Testis (tissue), 3 donors: ENCODE data around the gene LSM12. TPM values are rescaled to one million over a fixed set of nuclear protein-coding genes. Genes with fewer than 3 reads are reported as not detected.

ENCODE experiments used
- DNase-seq: peaks from one replicate; pipeline ENCODE4 v3.0.0-alpha.2; 2019
- H3K27ac ChIP-seq, 2 donors: fragments of 200-600 bp; sonication (generic); one replicate each; pipeline ENCODE4 v1.5.1; 2019
- H3K27me3 ChIP-seq: fragments of 200-600 bp; sonication (generic); one replicate; pipeline ENCODE4 v1.5.1; 2019
- H3K36me3 ChIP-seq: fragments of 200-600 bp; sonication (generic); one replicate; pipeline ENCODE4 v1.5.1; 2017; ENCODE audit warnings: low read depth; ENCODE audit errors: missing control alignments
- H3K4me1 ChIP-seq: fragments of 200-600 bp; sonication (generic); one replicate; pipeline ENCODE4 v1.5.1; 2019
- H3K4me3 ChIP-seq, 2 donors: fragments of 200-600 bp; sonication (generic); one replicate each; pipeline ENCODE4 v1.5.1; 2017 to 2019
- H3K9me3 ChIP-seq: fragments of 200-600 bp; sonication (generic); one replicate; pipeline ENCODE4 v1.5.1; 2017
- CTCF ChIP-seq, 3 experiments: fragments of 450-650 bp in 2 of 3; fragments of 200-600 bp in 1 of 3; sonication (generic) in 1 of 3; IDR thresholded peaks; one replicate each; pipeline ENCODE4 v1.5.1; 2016 to 2019; ENCODE audit warnings: antibody characterized with exemption in 3 of 3, mild to moderate bottlenecking in 2 of 3, moderate library complexity in 1 of 3
- POLR2A ChIP-seq: fragments of 450-650 bp; IDR thresholded peaks from one replicate; pipeline ENCODE4 v1.6.1; 2017; ENCODE audit warnings: antibody characterized with exemption, mild to moderate bottlenecking, moderate library complexity
- WGBS, 2 donors: methylation state at CpG; one replicate each; pipeline ENCODE4 v1.1.5; 2018; 5-methylcytosine and 5-hydroxymethylcytosine counted together
- intact Hi-C: fragments of 100-400 bp; cut with DNase I; formaldehyde crosslinking; loops from one replicate; pipeline ENCODE4 v1.15.1; 2023; ENCODE audit warnings: low total_unique reads
- polyA plus RNA-seq: library from polyadenylated mRNA; stranded (reverse); fragments of 350-450 nt; fragmentation: Illumina TruSeq; extraction: RNeasy Lipid Tissue Mini Kit (QIAGEN cat#74804); gene quantifications from one replicate; pipeline ENCODE4 v1.2.3, GENCODE V29; 2014; ENCODE audit warnings: low read depth, low replicate concordance; ENCODE audit not compliant: insufficient read depth
- small RNA-seq, 2 donors: library from RNA; depleted of rRNA; stranded (forward); fragments of <200 nt; gene quantifications; one replicate each; pipeline ENCODE3, GENCODE V24; 2016
- total RNA-seq, 2 donors: library from RNA; depleted of rRNA; stranded (reverse); fragments of >200 nt; gene quantifications; one replicate each; pipeline ENCODE4 v1.2.3, GENCODE V29; 2016

The LSM12 gene
- total and polyA plus RNA-seq, 3 donors from 2014 or later: 52.7 to 74.4 (median 57.6) TPM

- Histone ChIP-seq H3K4me1 (no peaks in the 10 kb centered on the region), H3K4me3 (no peak overlapping the region)
Observed at GRCh38 chr17:43987131-43988021, 79.1 kb downstream of the LSM12 start.

GRCh38 chr17:43986225-43986981 lies 80.1 kb downstream of the LSM12 start:
- TF ChIP-seq POLR2A (no peak), CTCF (IDR thresholded peaks at IDR 0.05) (no peak)
- no peaks in the 10 kb centered on the region for H3K36me3 ChIP-seq
- no peaks in the 10 kb centered on the region for H3K4me1 ChIP-seq
- no peak overlapping the region for H3K27ac ChIP-seq
- intact Hi-C loops: no loop called here
- H3K27me3 ChIP-seq: no peaks in the 10 kb centered on the region
- 89 to 92% methylated on average over 7 of the region's 7 CpGs for WGBS, 2 donors
- H3K9me3 ChIP-seq: no peaks in the 10 kb centered on the region
- no peak for DNase-seq
- H3K4me3 ChIP-seq: no peak overlapping the region

More at GRCh38 chr17:43987131-43988021, 79.1 kb downstream of the LSM12 start:
- no peak for DNase-seq
- 64 to 76% methylated on average over 10 to 12 of the region's 12 CpGs for WGBS, 2 donors
- Histone ChIP-seq H3K27me3 (no peaks in the 10 kb centered on the region), H3K36me3 (no peaks in the 10 kb centered on the region), H3K27ac (no peak overlapping the region), H3K9me3 (no peaks in the 10 kb centered on the region)
- intact Hi-C loops: no loop called here
- TF ChIP-seq POLR2A (no peak), CTCF (IDR thresholded peaks at IDR 0.05) (no peak)

- Histone ChIP-seq H3K36me3 (no peaks in the 10 kb centered on the region), H3K9me3 (no peaks in the 10 kb centered on the region), H3K27me3 (no peaks in the 10 kb centered on the region), H3K27ac (no peak overlapping the region), H3K4me3 (no peak overlapping the region), H3K4me1 (no peaks in the 10 kb centered on the region)
- intact Hi-C loops: no loop called here
- no peak for DNase-seq
- 32 to 62% methylated on average over 8 of the region's 8 CpGs for WGBS, 2 donors
- TF ChIP-seq CTCF (IDR thresholded peaks at IDR 0.05): no peak
- no peak for TF ChIP-seq POLR2A
Observed at GRCh38 chr17:43984521-43984920, 82.0 kb downstream of the LSM12 start.

Small RNA genes lying within 50 kb of the gene (small RNA-seq; reads per million reads assigned to genes)
- gene RF00012: 0 reads per million in 2 donors

Other genes with a start within 250 kb of the LSM12 start
- 10 to 100 TPM; 16.7 to 18.2 TPM for gene MPP3, start 233.5 kb downstream of the LSM12 start, total RNA-seq
- 5.9 TPM for gene MPP3, start 233.5 kb downstream of the LSM12 start, polyA plus RNA-seq
- gene CD300LG, start 219.5 kb downstream of the LSM12 start, total RNA-seq: 10 to 100 TPM; 48.4 to 53.9 TPM
- 49.2 TPM for gene CD300LG, start 219.5 kb downstream of the LSM12 start, polyA plus RNA-seq
- 10 to 100 TPM; 25.1 to 25.8 TPM for gene MPP2, start 159.1 kb downstream of the LSM12 start, total RNA-seq
- gene MPP2, start 159.1 kb downstream of the LSM12 start, polyA plus RNA-seq: 31.4 TPM
- not detected for gene PPY, start 124.2 kb downstream of the LSM12 start, total RNA-seq
- gene PPY, start 124.2 kb downstream of the LSM12 start, polyA plus RNA-seq: 0.99 TPM
- under 1 TPM in 1 of 2 donors, not detected in 1; 0.37 TPM for gene PYY, start 112.7 kb downstream of the LSM12 start, total RNA-seq
- 1.5 TPM for gene PYY, start 112.7 kb downstream of the LSM12 start, polyA plus RNA-seq
- gene NAGS, start 62.0 kb downstream of the LSM12 start, total RNA-seq: 1 to 10 TPM; 2.5 to 3.1 TPM
- 6.5 TPM for gene NAGS, start 62.0 kb downstream of the LSM12 start, polyA plus RNA-seq
- gene TMEM101, start 51.7 kb downstream of the LSM12 start, total RNA-seq: 10 to 100 TPM; 38.4 to 63.3 TPM
- 51.1 TPM for gene TMEM101, start 51.7 kb downstream of the LSM12 start, polyA plus RNA-seq
- gene G6PC3, start 4.1 kb upstream of the LSM12 start, total RNA-seq: 10 to 100 TPM; 58.0 to 85.5 TPM
- 109 TPM for gene G6PC3, start 4.1 kb upstream of the LSM12 start, polyA plus RNA-seq
- 100 to 1,000 TPM in 1 of 2 donors, 10 to 100 TPM in 1; 94.1 to 141 TPM for gene HDAC5, start 57.0 kb upstream of the LSM12 start, total RNA-seq
- gene HDAC5, start 57.0 kb upstream of the LSM12 start, polyA plus RNA-seq: 43.3 TPM
- gene HROB, start 75.3 kb upstream of the LSM12 start, total RNA-seq: 10 to 100 TPM; 20.0 to 20.2 TPM
- 22.7 TPM for gene HROB, start 75.3 kb upstream of the LSM12 start, polyA plus RNA-seq
- gene ASB16, start 104.0 kb upstream of the LSM12 start, total RNA-seq: 1 to 10 TPM; 2.5 to 5.7 TPM
- gene ASB16, start 104.0 kb upstream of the LSM12 start, polyA plus RNA-seq: 0.86 TPM
- gene TMUB2, start 120.3 kb upstream of the LSM12 start, total RNA-seq: 10 to 100 TPM; 60.0 to 63.1 TPM
- gene TMUB2, start 120.3 kb upstream of the LSM12 start, polyA plus RNA-seq: 76.7 TPM
- 100 to 1,000 TPM; 100 to 101 TPM for gene ATXN7L3, start 133.2 kb upstream of the LSM12 start, total RNA-seq
- 76.5 TPM for gene ATXN7L3, start 133.2 kb upstream of the LSM12 start, polyA plus RNA-seq
- 10 to 100 TPM; 69.6 to 78.7 TPM for gene UBTF, start 153.0 kb upstream of the LSM12 start, total RNA-seq
- 54.2 TPM for gene UBTF, start 153.0 kb upstream of the LSM12 start, polyA plus RNA-seq
- under 1 TPM; 0.37 to 0.71 TPM for gene SLC4A1, start 201.5 kb upstream of the LSM12 start, total RNA-seq
- gene SLC4A1, start 201.5 kb upstream of the LSM12 start, polyA plus RNA-seq: 0.12 TPM
- gene RUNDC3A, start 241.9 kb upstream of the LSM12 start, total RNA-seq: 10 to 100 TPM; 14.6 to 53.1 TPM
- gene RUNDC3A, start 241.9 kb upstream of the LSM12 start, polyA plus RNA-seq: 17.5 TPM